ENCODE data around the gene BANF2.

DNA sequence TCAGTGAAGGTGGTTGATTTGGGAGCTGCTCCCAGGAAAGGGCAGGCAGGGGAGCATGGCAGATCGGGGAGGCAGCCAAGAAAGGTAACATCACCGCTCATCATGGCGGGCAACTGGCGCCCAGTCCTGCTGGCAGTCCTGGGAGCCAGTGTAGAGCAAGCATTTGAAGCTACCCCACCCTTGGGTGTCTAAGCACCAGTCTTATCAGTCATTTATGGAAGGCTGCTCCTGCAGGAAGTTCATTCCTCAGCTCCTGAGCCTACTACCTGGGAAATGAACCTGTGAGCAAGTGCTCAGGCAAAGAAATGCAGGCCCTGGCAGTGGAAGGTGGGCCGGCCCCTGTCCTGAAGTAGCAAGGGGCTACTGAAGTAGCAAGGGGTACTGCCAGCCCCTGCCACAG, 41.5 kb downstream of the BANF2 start:
- TF ChIP-seq, protein P1, sequence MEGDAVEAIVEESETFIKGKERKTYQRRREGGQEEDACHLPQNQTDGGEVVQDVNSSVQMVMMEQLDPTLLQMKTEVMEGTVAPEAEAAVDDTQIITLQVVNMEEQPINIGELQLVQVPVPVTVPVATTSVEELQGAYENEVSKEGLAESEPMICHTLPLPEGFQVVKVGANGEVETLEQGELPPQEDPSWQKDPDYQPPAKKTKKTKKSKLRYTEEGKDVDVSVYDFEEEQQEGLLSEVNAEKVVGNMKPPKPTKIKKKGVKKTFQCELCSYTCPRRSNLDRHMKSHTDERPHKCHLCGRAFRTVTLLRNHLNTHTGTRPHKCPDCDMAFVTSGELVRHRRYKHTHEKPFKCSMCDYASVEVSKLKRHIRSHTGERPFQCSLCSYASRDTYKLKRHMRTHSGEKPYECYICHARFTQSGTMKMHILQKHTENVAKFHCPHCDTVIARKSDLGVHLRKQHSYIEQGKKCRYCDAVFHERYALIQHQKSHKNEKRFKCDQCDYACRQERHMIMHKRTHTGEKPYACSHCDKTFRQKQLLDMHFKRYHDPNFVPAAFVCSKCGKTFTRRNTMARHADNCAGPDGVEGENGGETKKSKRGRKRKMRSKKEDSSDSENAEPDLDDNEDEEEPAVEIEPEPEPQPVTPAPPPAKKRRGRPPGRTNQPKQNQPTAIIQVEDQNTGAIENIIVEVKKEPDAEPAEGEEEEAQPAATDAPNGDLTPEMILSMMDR (IDR thresholded peaks at IDR 0.05), result no peak
- no peak for TF ChIP-seq EP300 (IDR thresholded peaks at IDR 0.05)

Measured in ovary (tissue), 3 donors.